CD4-positive, alpha-beta T cell treated with Interleukin-10 for 1 hour (primary cell): ENCODE results near the gene GNA12.

Experiments used
- DNase-seq: peaks from one replicate; pipeline ENCODE4 v3.0.0-alpha.2; 2020

The GNA12 gene

DNA sequence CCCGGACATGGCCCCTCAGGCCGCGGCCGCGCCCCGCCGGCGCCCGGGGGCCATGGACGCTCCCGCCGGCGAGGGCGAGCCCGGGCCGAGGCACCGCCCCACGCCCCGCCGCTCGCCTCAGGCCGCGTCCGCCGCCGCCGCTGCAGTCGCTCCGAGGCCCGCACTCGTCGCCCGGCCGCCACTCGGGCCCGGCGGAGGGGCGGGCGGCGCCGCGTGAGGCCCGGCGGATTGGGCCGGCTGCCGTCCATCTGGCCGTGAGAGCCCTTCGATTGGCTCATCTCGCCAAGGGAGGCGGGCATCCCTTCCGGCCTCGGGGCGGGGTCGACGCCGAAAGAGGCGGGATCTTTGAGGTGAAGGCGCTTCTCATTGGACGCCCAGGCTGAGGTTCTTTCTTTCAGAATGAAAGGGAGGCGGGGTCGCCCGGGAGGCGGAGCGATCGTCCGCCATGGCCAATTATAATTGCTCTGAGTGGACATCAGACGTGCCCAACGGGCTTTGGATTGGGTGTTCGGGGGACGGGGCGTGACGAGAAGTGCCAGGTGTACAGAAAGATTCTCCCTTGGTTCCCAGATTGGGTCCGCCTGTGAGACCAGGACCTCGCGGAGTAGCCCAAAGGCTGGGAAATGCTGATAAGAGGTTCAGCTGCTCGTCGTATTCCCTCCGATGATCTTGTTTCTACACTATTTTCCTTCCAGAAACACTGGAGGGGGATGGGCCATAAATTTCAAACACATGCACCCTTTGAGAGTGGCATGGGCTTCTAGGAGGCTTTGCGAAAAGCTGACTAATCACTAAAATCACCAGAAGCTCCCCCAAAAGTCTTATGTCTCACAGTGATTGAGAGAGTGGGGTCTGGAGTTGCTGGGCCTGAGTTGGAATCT is at the start of gene GNA12:
Gene GNA12, minus strand, starts transcription at position 156 of the 881 bp plus-strand sequence. Its CDS starts 147 bp downstream, at position 9.
- peak; percentile 99 for DNase-seq

- DNase-seq, result no peak
These were observed 49.3 kb upstream of the GNA12 start for GRCh38 chr7:2893411-2893861.

DNA sequence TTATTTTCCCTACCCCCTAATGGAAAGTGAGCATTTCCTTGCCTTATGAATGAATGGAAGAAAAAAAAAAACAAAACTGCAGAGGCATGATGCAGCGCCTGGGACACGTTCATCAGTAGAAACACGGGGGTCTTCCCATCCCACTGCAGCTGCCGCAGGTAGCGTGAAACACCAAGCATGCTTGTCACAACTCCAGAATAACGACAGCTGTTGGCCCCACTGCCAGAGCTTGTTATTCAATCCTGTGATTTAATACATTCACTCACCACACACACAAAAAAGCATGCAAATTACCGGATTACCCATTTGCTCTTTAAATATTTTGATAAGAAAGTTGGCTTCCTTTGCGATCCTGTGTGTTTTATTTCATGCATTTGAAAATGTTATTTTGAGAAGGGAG is 48.4 kb upstream of the GNA12 start:
- DNase-seq, result no peak

- DNase-seq, result no peak
These were observed 43.7 kb upstream of the GNA12 start for GRCh38 chr7:2887816-2888215.

DNA sequence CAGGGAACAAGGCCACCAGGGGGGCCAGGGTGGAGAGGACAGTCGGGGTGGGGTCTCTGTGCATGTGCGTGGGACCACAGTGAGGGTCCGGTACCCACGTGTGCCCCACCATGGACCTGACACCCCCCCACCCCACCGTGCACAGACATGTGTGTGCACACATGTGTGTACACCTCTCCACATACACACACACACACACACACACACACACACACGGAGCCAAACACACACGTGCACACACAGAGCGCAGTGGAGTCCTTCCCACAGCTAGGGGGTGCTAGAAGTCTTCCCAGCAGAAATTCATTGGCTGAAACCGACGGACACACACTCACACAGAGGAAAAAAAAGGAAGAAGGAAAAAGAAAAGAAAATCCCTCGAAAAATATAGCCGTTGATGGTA is 42.8 kb upstream of the GNA12 start:
- peak; percentile 76 for DNase-seq

- DNase-seq, result no peak
These were observed 42.3 kb upstream of the GNA12 start for GRCh38 chr7:2886391-2886790.

GRCh38 chr7:2884161-2884560 is 40.1 kb upstream of the GNA12 start:
- DNase-seq, result no peak

GRCh38 chr7:2883101-2883500 is 39.0 kb upstream of the GNA12 start:
- no peak for DNase-seq

DNA sequence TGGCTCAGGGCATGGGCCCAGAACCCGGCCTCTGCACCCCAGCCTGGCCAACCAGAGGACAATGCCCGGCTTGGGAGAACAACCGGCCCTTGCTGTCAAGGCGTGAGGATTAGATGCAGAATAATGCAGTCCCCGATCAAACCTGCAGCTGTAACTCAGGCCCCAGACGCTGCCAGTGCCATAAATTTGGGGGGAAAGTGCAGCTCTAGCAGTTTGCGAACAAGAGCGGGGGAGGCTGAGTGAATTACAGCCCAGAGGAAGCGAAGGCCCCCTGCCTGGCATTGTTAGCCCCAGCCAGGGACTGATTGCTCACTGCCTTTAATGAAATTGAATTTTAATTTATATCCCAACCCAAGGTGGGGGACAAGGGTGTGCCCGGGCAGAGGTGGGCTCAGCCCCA is 38.0 kb upstream of the GNA12 start:
- no peak for DNase-seq

DNA sequence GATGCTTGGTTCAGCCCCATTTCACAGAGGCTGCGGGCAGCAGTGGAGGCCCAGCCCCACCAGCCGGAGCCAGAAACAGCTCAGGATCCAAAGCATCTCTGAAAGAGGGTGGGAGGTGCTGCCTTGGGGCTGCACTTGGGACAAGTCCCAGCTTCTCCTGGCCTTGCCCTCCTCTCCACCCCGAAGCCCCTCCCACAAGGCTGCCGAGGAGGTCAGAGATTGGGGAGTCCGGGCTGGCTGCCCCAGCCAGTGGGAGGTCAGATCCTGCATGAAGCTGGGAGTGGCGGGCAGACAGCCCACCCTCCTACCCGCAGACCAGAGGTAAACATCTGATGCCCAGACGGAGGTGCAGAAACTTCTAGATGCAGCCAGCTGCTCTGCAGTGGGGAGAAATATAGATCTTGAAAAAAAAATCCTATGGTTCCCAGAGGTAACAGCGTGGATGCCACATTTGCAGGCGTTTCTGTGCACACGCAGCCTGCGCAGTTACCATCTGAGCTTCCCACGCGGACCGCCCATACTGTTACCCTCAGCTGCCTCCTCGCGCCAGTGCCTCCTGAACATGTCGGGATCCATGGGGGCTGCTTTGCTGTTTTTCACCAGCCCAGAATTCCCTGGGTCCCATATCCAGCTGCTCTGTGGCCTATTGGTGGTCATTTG is 36.9 kb upstream of the GNA12 start:
- no peak for DNase-seq

DNA sequence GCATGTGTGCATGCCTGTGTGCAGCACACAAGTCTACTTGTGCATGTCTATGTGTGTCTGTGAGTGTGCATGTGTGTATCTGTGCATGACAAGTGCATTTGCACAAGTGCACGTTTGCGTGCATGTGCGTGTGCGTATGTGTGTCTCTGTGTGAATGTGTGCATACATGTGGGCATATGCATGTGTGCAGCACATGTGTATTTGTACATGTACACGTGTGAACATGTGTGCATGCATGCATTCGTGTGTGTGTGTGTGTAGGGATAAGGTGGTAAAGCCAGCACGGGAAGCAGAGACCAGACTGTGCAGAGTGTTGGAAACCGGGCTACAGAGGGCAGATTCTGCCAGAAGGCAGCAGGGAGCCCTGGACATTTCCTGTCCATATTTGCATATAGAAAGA is 35.9 kb upstream of the GNA12 start:
- DNase-seq, result no peak

DNA sequence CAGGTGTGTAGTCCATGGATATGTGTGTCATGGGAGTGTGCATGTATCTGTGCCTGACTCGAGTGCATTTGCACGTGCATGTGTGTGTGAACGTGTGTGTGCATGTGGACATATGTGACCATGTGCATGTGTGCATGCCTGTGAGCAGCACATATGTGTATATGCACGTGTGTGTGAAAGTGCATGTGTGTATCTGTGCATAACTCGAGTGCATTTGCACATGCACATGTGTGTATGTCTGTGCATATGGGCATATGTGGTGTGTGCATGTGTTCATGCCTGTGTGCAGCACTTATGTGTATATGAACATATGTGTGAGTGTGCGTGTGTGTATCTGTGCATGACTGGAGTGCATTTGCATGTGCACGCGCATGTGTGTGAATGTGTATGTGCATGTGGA is 35.2 kb upstream of the GNA12 start:
- DNase-seq, result no peak

GRCh38 chr7:2878306-2878705 is 34.2 kb upstream of the GNA12 start:
- no peak for DNase-seq

GRCh38 chr7:2876031-2876731 is 32.1 kb upstream of the GNA12 start:
- DNase-seq, result no peak

DNA sequence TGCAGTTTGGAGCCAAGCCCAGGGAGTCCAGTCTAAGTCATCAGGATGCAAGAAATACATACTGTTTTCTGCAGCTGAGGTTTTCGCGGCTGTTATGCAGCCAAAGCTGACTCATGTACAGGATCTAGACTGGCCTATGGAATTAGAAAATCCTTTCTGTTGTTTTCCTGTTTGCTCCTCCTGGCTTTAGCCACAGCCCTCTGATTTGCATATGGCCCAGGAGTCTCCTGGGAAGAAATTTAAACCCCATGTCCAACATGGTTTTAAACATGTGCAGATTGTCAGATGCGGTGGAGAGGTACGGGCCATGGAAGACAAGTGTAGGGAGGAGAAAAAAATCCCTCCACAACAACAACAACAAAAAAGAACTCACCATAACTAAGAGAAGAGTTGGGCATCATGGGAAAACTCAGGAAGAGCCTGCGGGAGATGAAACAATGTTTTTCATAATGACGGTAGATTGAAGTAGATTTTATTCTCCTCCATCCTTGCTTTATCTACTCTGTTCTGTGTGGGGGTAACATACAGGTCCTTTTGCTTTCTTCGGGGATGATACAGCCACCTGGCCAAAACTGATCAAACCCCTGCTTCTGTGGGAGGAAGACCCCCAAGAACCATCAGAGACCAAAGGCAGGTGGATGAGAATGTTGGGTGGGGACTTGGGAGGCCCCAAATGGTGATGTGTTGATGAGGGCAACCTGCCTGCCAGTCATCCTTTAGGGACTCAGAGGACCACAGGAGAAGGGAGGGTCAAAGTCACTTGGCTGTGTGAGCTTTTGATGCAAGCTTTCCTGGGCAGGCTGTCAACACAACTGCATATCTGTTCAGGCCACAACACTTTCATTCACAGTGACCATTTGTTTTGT is 29.8 kb upstream of the GNA12 start:
- no peak for DNase-seq

- no peak for DNase-seq
These were observed 29.0 kb upstream of the GNA12 start for GRCh38 chr7:2873146-2873545.

DNA sequence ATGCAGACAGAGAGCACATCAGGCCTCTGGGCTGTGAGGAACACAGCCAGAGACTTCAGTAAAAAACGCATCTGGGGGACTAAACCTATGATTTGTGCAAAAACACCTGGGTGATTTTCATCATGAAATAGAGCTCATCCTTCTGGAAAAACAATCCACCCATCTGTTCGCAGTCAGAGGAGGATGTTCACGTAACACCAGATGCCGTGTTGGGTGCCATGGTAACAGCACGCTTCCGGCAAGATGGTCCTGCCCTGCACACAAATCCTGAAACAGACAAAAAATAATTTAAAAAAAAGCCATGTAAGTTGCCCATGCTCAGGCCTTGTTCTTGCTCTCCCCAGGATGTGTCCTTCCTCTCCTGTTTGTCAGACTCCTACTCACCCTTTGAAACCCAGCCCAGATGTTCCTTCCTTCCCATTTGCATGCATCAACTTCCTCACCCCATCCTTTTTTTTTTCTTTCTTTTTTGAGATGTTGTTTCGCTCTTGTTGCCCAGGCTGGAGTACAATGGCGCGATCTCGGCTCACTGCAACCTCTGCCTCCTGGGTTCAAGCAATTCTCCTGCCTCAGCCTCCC is 28.3 kb upstream of the GNA12 start:
- DNase-seq, result no peak

DNA sequence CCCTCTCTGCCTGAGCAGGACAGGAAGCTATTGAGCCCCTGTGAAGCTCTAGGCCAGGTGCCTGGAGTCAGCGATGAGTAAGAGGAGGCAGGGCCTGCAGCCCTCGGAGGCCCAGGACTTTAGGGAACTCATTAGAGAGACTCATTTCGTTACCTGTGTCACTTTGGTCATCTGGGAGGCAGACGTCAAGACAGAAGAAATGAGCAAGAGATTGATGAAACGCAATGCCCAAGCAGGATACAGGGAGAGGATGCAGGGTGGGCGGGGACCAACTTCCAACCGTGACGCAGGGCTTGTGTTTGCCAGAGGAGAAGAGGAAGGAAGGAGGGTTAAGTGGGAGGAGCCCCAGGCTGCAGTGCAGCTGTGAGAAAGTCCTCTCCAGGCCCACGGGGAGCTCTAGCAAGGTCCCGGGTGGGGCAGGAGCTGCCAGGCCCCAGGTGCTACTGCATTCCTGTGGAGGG is 26.4 kb upstream of the GNA12 start:
- peak; percentile 53 for DNase-seq

DNA sequence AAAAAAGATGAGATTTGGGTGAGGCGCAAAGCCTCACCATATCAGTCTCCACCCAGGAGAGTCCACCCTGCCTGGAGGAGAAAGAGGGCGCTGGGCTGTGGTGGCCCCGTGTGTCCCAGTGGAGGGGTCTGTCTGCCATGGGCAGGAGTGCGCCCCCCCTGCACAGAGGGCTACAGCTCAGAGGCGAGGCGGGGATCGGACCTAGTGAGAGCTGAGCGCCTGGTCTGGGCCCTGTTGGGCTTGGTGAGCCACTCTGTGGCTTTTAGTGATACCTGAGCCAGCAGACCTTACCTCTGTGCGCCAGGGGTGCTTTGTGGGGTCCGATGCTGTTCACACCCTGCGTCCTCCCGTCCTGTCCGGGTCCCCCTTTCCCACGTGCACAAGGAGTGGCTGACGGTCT is 25.9 kb upstream of the GNA12 start:
- DNase-seq, result no peak

- DNase-seq, result no peak
These were observed 22.5 kb upstream of the GNA12 start for GRCh38 chr7:2866601-2867000.

DNA sequence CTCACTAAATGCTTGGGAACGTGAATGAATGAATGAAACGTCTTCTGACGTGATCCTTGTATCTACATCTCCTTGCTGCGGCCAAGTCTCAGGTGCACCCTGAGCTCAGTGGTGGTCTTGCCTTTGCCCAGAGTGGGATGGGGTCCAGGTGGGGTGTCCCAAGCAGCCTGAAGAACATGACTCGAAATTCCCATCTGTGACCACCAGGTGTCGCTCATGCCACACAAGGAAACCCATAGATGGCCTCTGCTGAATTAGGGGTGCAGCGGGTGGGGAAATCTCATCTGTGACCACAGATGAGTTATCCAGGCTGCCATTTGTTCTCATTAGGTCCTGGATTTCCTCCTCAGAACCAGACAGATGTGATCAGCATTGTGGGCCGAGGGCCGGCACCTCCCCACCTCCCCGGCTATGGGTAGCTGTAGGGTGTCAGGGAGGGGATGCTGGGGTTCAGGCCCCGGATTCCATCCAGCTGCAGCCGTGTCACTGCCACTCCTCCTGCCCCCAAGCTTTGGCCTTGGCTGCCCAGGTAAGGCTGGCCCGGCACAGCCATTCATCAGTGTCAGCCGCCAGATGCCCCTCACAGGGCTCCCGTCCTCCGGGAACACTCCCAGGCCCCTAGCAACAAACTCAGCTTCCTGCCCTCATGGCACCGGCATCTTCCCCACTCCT is 21.0 kb upstream of the GNA12 start:
- DNase-seq, result peak; percentile 78
